K562 (cell line): ENCODE data around the gene LMTK2. TPM values are rescaled to one million over a fixed set of nuclear protein-coding genes. Genes with fewer than 3 reads are reported as not detected.

ENCODE experiments used
- ATAC-seq: fragments of 200-7000 bp; cut with Tn5 transposase; 3 replicates; pipeline ENCODE4 v1.9.1; 2020; ENCODE audit warnings: moderate library complexity
- BruUV-seq: library from RNA; stranded (reverse); fragments of 400-500 nt; replicated peaks from 2 replicates; lab custom pipeline; 2021; lab: Mats Ljungman, UMichigan
- CTCF ChIA-PET: fragments of 300-600 bp; formaldehyde crosslinking; extraction: SDS; loops from one replicate; lab custom pipeline; 2021; ENCODE audit warnings: low intra/inter-chr PET ratio; lab: Yijun Ruan, JAX
- POLR2A ChIA-PET: fragments of 300-600, 350-650 bp; sonication (Branson Sonifier 250); formaldehyde crosslinking; extraction: SDS; loops from one replicate; lab custom pipeline; 2021; ENCODE audit warnings: antibody characterized with exemption, inconsistent platforms; lab: Yijun Ruan, JAX
- DNase-seq, 4 experiments: peaks; one replicate each; pipeline versions ENCODE4 v3.0.0 to v3.0.0-alpha.2; 2011 to 2018; ENCODE audit warnings: low spot score in 3 of 4, mixed read lengths in 3 of 4; ENCODE audit errors: extremely low read depth in 1 of 4
- FAIRE-seq: peaks from 2 replicates; lab custom pipeline; 2011; peaks lifted over from hg19 to GRCh38; lab: Jason Lieb, UNC
- H2AFZ ChIP-seq: 2 replicates; pipeline ENCODE4 v1.6.0; 2011; ENCODE audit warnings: low read depth, low read length, control low read depth, inconsistent platforms
- H3K27ac ChIP-seq: fragments of 200-600 bp; 3 replicates; pipeline ENCODE4 v1.8.0; 2011; ENCODE audit warnings: low read depth, mild to moderate bottlenecking, control low read depth, inconsistent platforms, low read length, moderate library complexity, mixed read lengths; ENCODE audit errors: extremely low read depth
- H3K27me3 ChIP-seq, 2 experiments: fragments of 300-600 bp in 1 of 2; 2 replicates in 1 of 2; 3 replicates in 1 of 2; pipeline versions ENCODE4 v1.6.0 to v1.8.0; 2011; ENCODE audit warnings: inconsistent platforms in 2 of 2, low read length in 2 of 2, mild to moderate bottlenecking in 1 of 2, mixed read lengths in 1 of 2, moderate library complexity in 1 of 2; ENCODE audit not compliant: control insufficient read depth in 2 of 2, insufficient read depth in 2 of 2
- H3K36me3 ChIP-seq: fragments of 300-600 bp; 3 replicates; pipeline ENCODE4 v1.8.0; 2011; ENCODE audit warnings: mild to moderate bottlenecking, low read length, inconsistent platforms; ENCODE audit not compliant: control insufficient read depth, insufficient read depth
- H3K4me1 ChIP-seq, 2 experiments: fragments of 200-600 bp in 1 of 2; replicated peaks in 1 of 2; 2 replicates in 1 of 2; 3 replicates in 1 of 2; pipeline versions ENCODE4 v1.5.1 to v1.8.0; 2011; ENCODE audit warnings: inconsistent platforms in 2 of 2, low read length in 2 of 2, mild to moderate bottlenecking in 1 of 2, mixed read lengths in 1 of 2, moderate library complexity in 1 of 2; ENCODE audit not compliant: control insufficient read depth in 2 of 2, insufficient read depth in 2 of 2
- H3K4me2 ChIP-seq: 2 replicates; pipeline ENCODE4 v1.6.1; 2011; ENCODE audit warnings: low read length, control low read depth, inconsistent platforms, mixed read lengths; ENCODE audit not compliant: insufficient read depth
- H3K4me3 ChIP-seq: fragments of 200-600 bp; sonication (generic), shearing (Covaris generic); 2 replicates; pipeline ENCODE4 v1.5.1; 2016; ENCODE audit warnings: control low read depth, inconsistent platforms
- H3K79me2 ChIP-seq: fragments of 200-600 bp; 3 replicates; pipeline ENCODE4 v1.8.0; 2011; ENCODE audit warnings: low read length, inconsistent platforms; ENCODE audit not compliant: control insufficient read depth, insufficient read depth
- H3K9ac ChIP-seq, 2 experiments: 2 replicates each; pipeline versions ENCODE4 v1.6.0 to v1.6.1; 2011; ENCODE audit warnings: low read depth in 2 of 2, low read length in 2 of 2, control low read depth in 1 of 2, inconsistent platforms in 1 of 2, mild to moderate bottlenecking in 1 of 2, mixed read lengths in 1 of 2; ENCODE audit not compliant: insufficient read depth in 1 of 2
- H3K9me1 ChIP-seq: one replicate; pipeline ENCODE4 v1.6.0; 2011; ENCODE audit warnings: inconsistent platforms, mild to moderate bottlenecking, low read length, moderate library complexity; ENCODE audit not compliant: control insufficient read depth, insufficient read depth
- H3K9me3 ChIP-seq: replicated peaks from 2 replicates; pipeline ENCODE4 v1.5.1; 2011; ENCODE audit warnings: low read depth, low read length, inconsistent platforms; ENCODE audit not compliant: control insufficient read depth, insufficient read depth
- H4K20me1 ChIP-seq: replicated peaks from 2 replicates; pipeline ENCODE4 v1.6.1; 2011; ENCODE audit warnings: low read length, inconsistent platforms, mixed read lengths; ENCODE audit not compliant: control insufficient read depth, insufficient read depth
- CBX1 ChIP-seq: sonication (generic); IDR thresholded peaks from 2 replicates; pipeline ENCODE4 v1.6.1; 2016; ENCODE audit warnings: antibody characterized with exemption, low read depth, mild to moderate bottlenecking
- CCAR2 ChIP-seq: fragments of 200-400 bp; formaldehyde crosslinking; IDR thresholded peaks from 2 replicates; pipeline ENCODE4 v1.6.1; 2017; ENCODE audit warnings: mild to moderate bottlenecking, low read depth, low read length
- CEBPG ChIP-seq, 3 experiments: fragments of 200-800 bp in 1 of 3; sonication (Bioruptor generic) in 1 of 3; sonication (generic) in 1 of 3; formaldehyde crosslinking in 1 of 3; IDR thresholded peaks in 2 of 3; conservative IDR thresholded peaks in 1 of 3; 2 replicates each; pipeline versions ENCODE4 v1.6.1 to v1.8.0; 2016 to 2022; ENCODE audit warnings: missing compliant biosample characterization in 2 of 3, missing genetic modification characterization in 2 of 3, mild to moderate bottlenecking in 1 of 3, missing genetic modification reagents in 1 of 3
- EHMT2 ChIP-seq: fragments of 450-650 bp; IDR thresholded peaks from 2 replicates; pipeline ENCODE4 v1.6.1; 2018; ENCODE audit warnings: antibody characterized with exemption
- GMEB1 ChIP-seq: fragments of 250-450 bp; sonication (Bioruptor Pico); IDR thresholded peaks from 2 replicates; pipeline ENCODE4 v1.4.0; 2020; ENCODE audit warnings: mild to moderate bottlenecking
- HNRNPL ChIP-seq: fragments of 200-400 bp; formaldehyde crosslinking; IDR thresholded peaks from 2 replicates; pipeline ENCODE4 v1.6.1; 2017; ENCODE audit warnings: low read depth, mild to moderate bottlenecking, low read length
- NR2F6 ChIP-seq: fragments of 450-650 bp; formaldehyde crosslinking; IDR thresholded peaks from 2 replicates; pipeline ENCODE4 v1.4.0; 2020; ENCODE audit warnings: mild to moderate bottlenecking
- OTX1 ChIP-seq: fragments of 450-650 bp; formaldehyde crosslinking; IDR thresholded peaks from 2 replicates; pipeline ENCODE4 v1.4.0; 2022; ENCODE audit warnings: mild to moderate bottlenecking
- PHB ChIP-seq: fragments of 250-450 bp; sonication (Bioruptor Pico); IDR thresholded peaks from 2 replicates; pipeline ENCODE4 v1.5.0; 2021
- SETDB1 ChIP-seq: IDR thresholded peaks from one replicate; pipeline ENCODE4 v1.6.1; 2012; ENCODE audit warnings: low read length, control low read depth, inconsistent platforms
- THRA ChIP-seq: fragments of 450-650 bp; IDR thresholded peaks from 2 replicates; pipeline ENCODE4 v1.6.1; 2017; ENCODE audit warnings: mild to moderate bottlenecking, moderate library complexity
- ZFX ChIP-seq: sonication (generic); formaldehyde crosslinking; IDR thresholded peaks from 2 replicates; pipeline ENCODE4 v1.8.0; 2022; ENCODE audit warnings: mild to moderate bottlenecking, missing genetic modification reagents, moderate library complexity
- ZNF143 ChIP-seq: sonication (generic); formaldehyde crosslinking; IDR thresholded peaks from 2 replicates; pipeline ENCODE4 v1.9.0; 2022; ENCODE audit warnings: mild to moderate bottlenecking, missing genetic modification reagents
- ZNF217 ChIP-seq: sonication (generic); formaldehyde crosslinking; IDR thresholded peaks from 2 replicates; pipeline ENCODE4 v1.8.0; 2022; ENCODE audit warnings: mild to moderate bottlenecking, missing genetic modification reagents
- ZNF639 ChIP-seq, 2 experiments: fragments of 200-800 bp in 1 of 2; sonication (Bioruptor generic) in 1 of 2; sonication (generic) in 1 of 2; formaldehyde crosslinking in 1 of 2; IDR thresholded peaks in 1 of 2; conservative IDR thresholded peaks in 1 of 2; 2 replicates each; pipeline versions ENCODE4 v1.5.0 to v1.6.1; 2016 to 2020; ENCODE audit warnings: missing compliant biosample characterization in 1 of 2, missing genetic modification characterization in 1 of 2, missing genetic modification reagents in 1 of 2
- WGBS: fragments of 100-300 bp; shearing (Covaris generic); methylation state at CpG from one replicate; pipeline ENCODE4 v1.1.6; 2016; ENCODE audit warnings: low coverage, mixed read lengths; ENCODE audit not compliant: insufficient coverage; ENCODE audit errors: missing lambda C conversion rate; 5-methylcytosine and 5-hydroxymethylcytosine counted together
- in situ Hi-C: fragments of 300-500 bp; cut with MboI; formaldehyde crosslinking; loops from 4 replicates; pipeline ENCODE4 v1.15.0; 2018; ENCODE audit warnings: inconsistent platforms, mixed read lengths
- intact Hi-C: fragments of 100-400 bp; cut with micrococcal nuclease; formaldehyde crosslinking; loops from 2 replicates; pipeline ENCODE4 v1.14.2; 2022
- polyA plus RNA-seq, 8 experiments: library from polyadenylated mRNA; depleted of rRNA in 4 of 8; stranded (reverse) in 5 of 8; unstranded in 3 of 8; fragments of >200 nt; fragmentation: Nextera tagmentation in 2 of 8; fragmentation: Illumina TruSeq in 1 of 8; extraction: Ambion mirVana in 2 of 8; extraction: Trizol in 1 of 8; gene quantifications; 2 replicates each; pipeline versions ENCODE4 v1.2.1 to v1.2.3, GENCODE V29; 2011 to 2014; ENCODE audit warnings: inconsistent platforms in 1 of 8, missing spikeins in 1 of 8
- total RNA-seq, 7 experiments: library from RNA; depleted of rRNA in 6 of 7; stranded (reverse); fragments of >200 nt in 6 of 7; fragmentation: Illumina TruSeq in 2 of 7; extraction: Trizol in 2 of 7; gene quantifications; 2 replicates each; pipeline versions ENCODE4 v1.2.1 to v1.2.3, GENCODE V29; 2011 to 2021; ENCODE audit warnings: low replicate concordance in 1 of 7

The LMTK2 gene
- total and polyA plus RNA-seq, 9 of the 15 experiments (the other 6 are each of a cell fraction or from before 2014, with no cell fraction given): 0.78 to 16.4 (median 6.3) TPM

- H3K27ac ChIP-seq: no peak overlapping the region
- no peaks in the 10 kb centered on the region for H3K9me3 ChIP-seq
- H2AFZ ChIP-seq: no peak overlapping the region
- ATAC-seq (no peak), DNase-seq (no peak), FAIRE-seq (no peak)
- H3K27me3 ChIP-seq: no peaks in the 10 kb centered on the region
- H3K4me3 ChIP-seq: no peak overlapping the region
- BruUV-seq: no TSS peak
- no peak overlapping the region for H3K4me2 ChIP-seq
- ChIA-PET CTCF (no interaction called here), POLR2A (no interaction called here)
- in situ Hi-C loops: no loop called here
- H3K9me1 ChIP-seq: no peaks in the 10 kb centered on the region
- H3K36me3 ChIP-seq: peaks cover 40% of the 10 kb centered on the region; the same call in 2 of the 3 replicates
- 89% methylated on average over 6 of the region's 6 CpGs for WGBS
- peaks cover 5 to 11% of the 10 kb centered on the region in 2 experiments; a peak in 4 of 5 replicates for H3K4me1 ChIP-seq
- peaks cover 7% of the 10 kb centered on the region; the same call in 1 of the 2 replicates for H4K20me1 ChIP-seq
- no peak overlapping the region for H3K9ac ChIP-seq
- intact Hi-C loops: no loop called here
- TF ChIP-seq OTX1 (CRISPR knock-in tag): no peak
- TF ChIP-seq SETDB1: no peak
- TF ChIP-seq NR2F6: no peak
- no peak for TF ChIP-seq EHMT2
- TF ChIP-seq THRA: no peak
- TF ChIP-seq ZNF217 (CRISPR knock-in tag): no peak
- TF ChIP-seq ZNF143 (CRISPR knock-in tag): no peak
- no peak for TF ChIP-seq HNRNPL
- no peak for TF ChIP-seq ZNF639 (CRISPR knock-in tag; conservative IDR thresholded peaks at IDR 0.05 in 1 of 2, IDR thresholded peaks at IDR 0.05 in 1 of 2)
- no peak for TF ChIP-seq GMEB1 (CRISPR knock-in tag)
- no peak for TF ChIP-seq CCAR2
- no peak for TF ChIP-seq CBX1
- TF ChIP-seq ZFX (CRISPR knock-in tag): no peak
- TF ChIP-seq PHB: no peak
- TF ChIP-seq CEBPG (CRISPR knock-in tag; IDR thresholded peaks at IDR 0.05): no peak
- no peak for TF ChIP-seq CEBPG (tag; conservative IDR thresholded peaks at IDR 0.05 in 1 of 2, IDR thresholded peaks at IDR 0.05 in 1 of 2)
- H3K79me2 ChIP-seq: peaks cover 7% of the 10 kb centered on the region
Measured at GRCh38 chr7:98138672-98139071, 32.0 kb downstream of the LMTK2 start.
